A549 (cell line): Measurements from ENCODE around the gene ARHGAP20. TPM values are rescaled to one million over a fixed set of nuclear protein-coding genes. Genes with fewer than 3 reads are reported as not detected.

ENCODE experiments used
- ATAC-seq, 2 experiments: fragments of 200-7000 bp in 1 of 2; fragments of >200 bp in 1 of 2; cut with Nextera tagmentation in 1 of 2; cut with Tn5 transposase in 1 of 2; 3 replicates each; pipeline versions ENCODE4 v1.8.0 to v1.9.1; 2018 to 2020; ENCODE audit warnings: mild to moderate bottlenecking in 1 of 2, moderate library complexity in 1 of 2
- CTCF ChIA-PET: fragments of 300-600 bp; sonication (Branson Sonifier 250); formaldehyde crosslinking; extraction: SDS; loops from one replicate; lab custom pipeline; 2021; ENCODE audit warnings: antibody characterized with exemption, inconsistent platforms; lab: Yijun Ruan, JAX
- POLR2A ChIA-PET: fragments of 350-600 bp; formaldehyde crosslinking; extraction: SDS; loops from one replicate; lab custom pipeline; 2021; ENCODE audit warnings: antibody characterized with exemption, inconsistent platforms; lab: Yijun Ruan, JAX
- DNase-seq, 2 experiments: peaks; one replicate each; pipeline versions ENCODE4 v3.0.0 to v3.0.0-alpha.2; 2011 to 2016; ENCODE audit warnings: low read depth in 1 of 2, low spot score in 1 of 2
- FAIRE-seq: peaks from 2 replicates; lab custom pipeline; 2011; peaks lifted over from hg19 to GRCh38; lab: Jason Lieb, UNC
- H3K27ac ChIP-seq, 2 experiments: fragments of >200 bp; sonication (Bioruptor Twin); formaldehyde crosslinking; 3 replicates each; pipeline ENCODE4 v1.5.1; 2016 to 2017
- H3K4me1 ChIP-seq: fragments of >200 bp; sonication (Bioruptor Twin); formaldehyde crosslinking; 3 replicates; pipeline ENCODE4 v1.6.1; 2016
- H3K4me2 ChIP-seq: fragments of >200 bp; sonication (Bioruptor Twin); formaldehyde crosslinking; 3 replicates; pipeline ENCODE4 v1.6.1; 2016
- H3K4me3 ChIP-seq: fragments of >200 bp; sonication (Bioruptor Twin); formaldehyde crosslinking; 3 replicates; pipeline ENCODE4 v1.5.1; 2016
- H3K9me3 ChIP-seq: fragments of >200 bp; sonication (Bioruptor Twin); formaldehyde crosslinking; 3 replicates; pipeline ENCODE4 v1.6.1; 2016
- ATOH8 ChIP-seq: fragments of 250-450 bp; sonication (Bioruptor Pico); IDR thresholded peaks from 2 replicates; pipeline ENCODE4 v1.5.0; 2020; ENCODE audit warnings: low read depth, mild to moderate bottlenecking, moderate library complexity
- BHLHE40 ChIP-seq: IDR thresholded peaks from 2 replicates; pipeline ENCODE4 v1.6.1; 2012; ENCODE audit warnings: low read depth, low read length, inconsistent platforms
- CBX2 ChIP-seq: fragments of 200-600 bp; sonication (generic); IDR thresholded peaks from 2 replicates; pipeline ENCODE4 v1.6.1; 2016; ENCODE audit warnings: low read depth, mild to moderate bottlenecking, borderline replicate concordance
- CEBPB ChIP-seq, 2 experiments: fragments of >200 bp in 1 of 2; sonication (Bioruptor Twin) in 1 of 2; formaldehyde crosslinking in 1 of 2; IDR thresholded peaks; 2 replicates each; pipeline ENCODE4 v1.6.1; 2012 to 2016
- CHD4 ChIP-seq: fragments of 200-600 bp; sonication (generic); IDR thresholded peaks from 2 replicates; pipeline ENCODE4 v1.6.1; 2016; ENCODE audit warnings: antibody characterized with exemption, mild to moderate bottlenecking, borderline replicate concordance
- FOXS1 ChIP-seq: fragments of 250-450 bp; sonication (Bioruptor Pico); IDR thresholded peaks from 2 replicates; pipeline ENCODE4 v1.5.0; 2020; ENCODE audit warnings: mild to moderate bottlenecking, moderate library complexity
- HMGXB4 ChIP-seq: fragments of 250-450 bp; sonication (Bioruptor Pico); IDR thresholded peaks from 2 replicates; pipeline ENCODE4 v1.5.0; 2021; ENCODE audit warnings: mild to moderate bottlenecking, moderate library complexity, borderline replicate concordance
- HOXA7 ChIP-seq: fragments of 250-450 bp; sonication (Bioruptor Pico); IDR thresholded peaks from 2 replicates; pipeline ENCODE4 v1.5.0; 2020; ENCODE audit warnings: mild to moderate bottlenecking, moderate library complexity
- HOXB13 ChIP-seq: fragments of 250-450 bp; sonication (Bioruptor Pico); IDR thresholded peaks from 2 replicates; pipeline ENCODE4 v1.5.0; 2020; ENCODE audit warnings: low read depth, mild to moderate bottlenecking, moderate library complexity
- JUNB ChIP-seq: fragments of >200 bp; sonication (Bioruptor Twin); formaldehyde crosslinking; IDR thresholded peaks from 2 replicates; pipeline ENCODE4 v1.6.1; 2016
- MAFK ChIP-seq: fragments of 450-650 bp; IDR thresholded peaks from 2 replicates; pipeline ENCODE4 v1.6.1; 2014; ENCODE audit not compliant: partially characterized antibody
- MAX ChIP-seq: IDR thresholded peaks from 2 replicates; pipeline ENCODE4 v1.6.1; 2012
- MYC ChIP-seq: IDR thresholded peaks from 2 replicates; pipeline ENCODE4 v1.6.1; 2012; ENCODE audit warnings: mild to moderate bottlenecking, inconsistent platforms, low read length, improper control_type of control experiment, borderline replicate concordance
- NPAS2 ChIP-seq: fragments of 250-450 bp; sonication (Bioruptor Pico); IDR thresholded peaks from 2 replicates; pipeline ENCODE4 v1.8.0; 2022; ENCODE audit warnings: mild to moderate bottlenecking, moderate library complexity, borderline replicate concordance
- POLR2A ChIP-seq: IDR thresholded peaks from 2 replicates; pipeline ENCODE4 v1.6.1; 2012; ENCODE audit warnings: mild to moderate bottlenecking, low read length
- POLR2AphosphoS2 ChIP-seq: conservative IDR thresholded peaks from 2 replicates; pipeline ENCODE4 v1.6.1; 2012; ENCODE audit warnings: low read length, improper control_type of control experiment, inconsistent platforms
- RAD21 ChIP-seq, 2 experiments: fragments of >200 bp in 1 of 2; sonication (Bioruptor Twin) in 1 of 2; formaldehyde crosslinking in 1 of 2; IDR thresholded peaks in 1 of 2; conservative IDR thresholded peaks in 1 of 2; 2 replicates in 1 of 2; 3 replicates in 1 of 2; pipeline ENCODE4 v1.6.1; 2012 to 2018; ENCODE audit warnings: inconsistent platforms in 1 of 2
- REST ChIP-seq: fragments of 200-600 bp; sonication (generic); IDR thresholded peaks from 2 replicates; pipeline ENCODE4 v1.6.1; 2016; ENCODE audit warnings: antibody characterized with exemption, mild to moderate bottlenecking, moderate library complexity
- TP53 ChIP-seq: fragments of 250-450 bp; sonication (Bioruptor Pico); IDR thresholded peaks from 2 replicates; pipeline ENCODE4 v1.5.0; 2021; ENCODE audit warnings: mild to moderate bottlenecking, moderate library complexity
- USF2 ChIP-seq: fragments of 450-650 bp; IDR thresholded peaks from 2 replicates; pipeline ENCODE4 v1.6.1; 2014; ENCODE audit warnings: antibody characterized with exemption
- WGBS: methylation state at CpG from one replicate; pipeline ENCODE4 v1.1.6; 2017; ENCODE audit errors: missing lambda C conversion rate; 5-methylcytosine and 5-hydroxymethylcytosine counted together
- polyA plus RNA-seq, 4 experiments: library from polyadenylated mRNA; depleted of rRNA in 3 of 4; stranded (reverse); fragments of >200 nt; fragmentation: RNase III in 1 of 4; extraction: RNeasy Plus Mini Kit Qiagen cat#74134 plus additional on column Dnase treatment in 1 of 4; gene quantifications; 2 replicates in 3 of 4; 3 replicates in 1 of 4; pipeline ENCODE4 v1.2.3, GENCODE V29; 2011 to 2017

Gene ARHGAP20
- polyA plus RNA-seq, 2 of the 4 experiments (the other 2 are of a cell fraction) = 0.01 TPM; not detected in 1

- CTCF ChIA-PET = no interaction called here
- FAIRE-seq (no peak), DNase-seq (no peak), ATAC-seq (no peak)
- H3K4me2 ChIP-seq = no peak overlapping the region
- no peaks in the 10 kb centered on the region for H3K9me3 ChIP-seq
- WGBS = 11% methylated on average over 4 of the region's 4 CpGs
- no peak overlapping the region for H3K4me3 ChIP-seq
- no peaks in the 10 kb centered on the region for H3K4me1 ChIP-seq
- POLR2A ChIA-PET = no interaction called here
- no peak for TF ChIP-seq JUNB
- no peak overlapping the region for H3K27ac ChIP-seq
Measured at GRCh38 chr11:110601936-110602335, 110.3 kb downstream of the ARHGAP20 start.

- Histone ChIP-seq H3K4me1 (no peaks in the 10 kb centered on the region), H3K9me3 (no peaks in the 10 kb centered on the region), H3K27ac (no peak overlapping the region), H3K4me2 (no peak overlapping the region), H3K4me3 (no peak overlapping the region)
- WGBS = 14% methylated on average over 1 of the region's 4 CpGs
- DNase-seq (no peak), ATAC-seq (no peak), FAIRE-seq (no peak)
- ChIA-PET CTCF (no interaction called here), POLR2A (no interaction called here)
- TF ChIP-seq MAFK (no peak), HOXB13 (CRISPR knock-in tag) (no peak), POLR2AphosphoS2 (no peak)
Measured at GRCh38 chr11:110600322-110600721, 111.9 kb downstream of the ARHGAP20 start.

GRCh38 chr11:110599207-110599606, 113.0 kb downstream of the ARHGAP20 start:
- Histone ChIP-seq H3K9me3 (no peaks in the 10 kb centered on the region), H3K4me2 (no peak overlapping the region), H3K27ac (no peak overlapping the region), H3K4me1 (no peaks in the 10 kb centered on the region), H3K4me3 (no peak overlapping the region)
- ChIA-PET POLR2A (no interaction called here), CTCF (no interaction called here)
- TF ChIP-seq NPAS2 (CRISPR knock-in tag) (no peak), BHLHE40 (no peak), RAD21 (conservative IDR thresholded peaks at IDR 0.05 in 1 of 2, IDR thresholded peaks at IDR 0.05 in 1 of 2) (no peak), MYC (no peak), CHD4 (no peak), REST (no peak), CEBPB (IDR thresholded peaks at IDR 0.05) (no peak), ATOH8 (no peak), MAX (no peak), USF2 (no peak), TP53 (CRISPR knock-in tag) (no peak)
- WGBS = 0% methylated on average over 1 of the region's 5 CpGs
- FAIRE-seq = no peak
- no peak for ATAC-seq
- no peak for DNase-seq

GRCh38 chr11:110598725-110599124, 113.5 kb downstream of the ARHGAP20 start:
- no CpG with 5 or more reads among the region's 1 CpG for WGBS
- no peaks in the 10 kb centered on the region for H3K9me3 ChIP-seq
- POLR2A ChIA-PET = no interaction called here
- TF ChIP-seq HOXB13 (CRISPR knock-in tag) (no peak), HOXA7 (no peak), FOXS1 (CRISPR knock-in tag) (no peak), REST (no peak), HMGXB4 (CRISPR knock-in tag) (no peak), POLR2A (no peak), CBX2 (no peak), BHLHE40 (no peak)

More at GRCh38 chr11:110598725-110599124, 113.5 kb downstream of the ARHGAP20 start:
- Histone ChIP-seq H3K4me3 (no peak overlapping the region), H3K4me2 (no peak overlapping the region), H3K4me1 (no peaks in the 10 kb centered on the region), H3K27ac (no peak overlapping the region)
- CTCF ChIA-PET = no interaction called here
- ATAC-seq (no peak), FAIRE-seq (no peak), DNase-seq (no peak)
